NCI-H460 (cell line): Measurements from ENCODE around the gene PEX7. TPM values are rescaled to one million over a fixed set of nuclear protein-coding genes. Genes with fewer than 3 reads are reported as not detected.
"Not testable (repeated sequence)": the region's sequence is repeated elsewhere in the genome, so short reads cannot be mapped to it uniquely, and the experiment has no call there.

Experiments
- DNase-seq: peaks from one replicate; pipeline ENCODE4 v3.0.0-alpha.2; 2016; ENCODE audit warnings: low read depth; ENCODE audit errors: extremely low read depth
- total RNA-seq: library from RNA; depleted of rRNA; stranded (reverse); fragments of >200 nt; shearing (Covaris generic); gene quantifications from 2 replicates; pipeline ENCODE4 v1.2.3, GENCODE V29; 2014

The PEX7 gene
- total RNA-seq, 1 experiment from 2014 or later, result 10.2 TPM

DNA sequence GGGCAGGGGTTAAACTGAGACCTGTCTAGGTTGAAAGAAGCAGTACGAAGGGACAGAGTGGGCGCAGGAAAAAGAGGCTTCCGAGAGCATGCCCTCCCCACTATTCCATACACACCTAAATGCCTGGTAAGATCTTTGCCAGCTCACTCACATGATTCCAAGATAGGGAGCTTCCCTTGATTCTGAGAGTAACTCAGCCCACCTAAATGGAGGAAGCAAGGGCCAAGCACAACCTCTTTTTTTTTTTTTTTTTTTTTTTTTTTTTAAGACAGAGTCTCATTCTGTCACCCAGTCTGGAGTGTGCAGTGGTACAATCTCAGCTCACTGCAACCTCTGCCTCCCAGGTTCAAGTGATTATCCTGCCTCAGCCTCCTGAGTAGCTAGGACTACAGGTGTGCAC is 33.0 kb upstream of the PEX7 start:
- DNase-seq, result not testable (repeated sequence)

DNA sequence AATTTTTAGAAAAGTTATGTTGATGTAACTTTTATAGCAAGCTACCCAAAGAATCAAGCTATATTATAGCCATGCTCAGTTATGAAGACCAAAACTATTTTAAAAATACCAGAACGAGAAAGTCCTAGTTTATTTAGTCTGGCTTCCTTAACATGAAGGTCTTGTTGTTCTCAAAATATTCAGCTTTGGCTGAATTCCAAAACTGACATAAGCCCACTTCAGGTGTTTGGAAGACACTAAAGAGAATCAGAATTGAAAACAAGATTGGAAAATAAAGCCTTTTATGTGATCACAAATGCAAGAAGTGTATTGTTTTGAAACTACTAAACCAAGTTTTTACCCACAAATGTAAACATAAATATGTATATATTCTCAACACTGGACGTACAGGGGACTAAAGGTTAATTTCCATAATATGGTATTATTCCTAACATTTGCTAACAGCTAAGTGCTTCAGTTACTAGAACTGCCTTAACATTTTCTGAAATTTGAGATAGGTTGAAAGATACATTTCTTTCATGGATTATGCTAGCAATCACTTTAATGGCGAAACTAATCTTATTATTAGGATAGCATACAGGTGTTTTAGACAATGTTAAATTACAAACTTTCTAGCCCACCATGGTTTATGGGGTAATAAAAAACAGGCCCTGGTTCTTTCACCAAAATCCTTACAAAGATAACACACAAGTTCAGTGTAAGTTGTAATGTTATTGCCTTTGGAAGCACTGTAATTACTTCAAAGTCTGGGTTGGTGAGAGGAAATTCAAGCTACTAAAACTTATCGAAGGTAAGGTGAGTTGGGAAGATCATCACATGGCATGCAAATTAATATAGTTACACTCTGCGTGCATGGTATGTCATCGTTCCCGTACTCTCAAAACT is 31.7 kb upstream of the PEX7 start:
- DNase-seq, result no peak

DNA sequence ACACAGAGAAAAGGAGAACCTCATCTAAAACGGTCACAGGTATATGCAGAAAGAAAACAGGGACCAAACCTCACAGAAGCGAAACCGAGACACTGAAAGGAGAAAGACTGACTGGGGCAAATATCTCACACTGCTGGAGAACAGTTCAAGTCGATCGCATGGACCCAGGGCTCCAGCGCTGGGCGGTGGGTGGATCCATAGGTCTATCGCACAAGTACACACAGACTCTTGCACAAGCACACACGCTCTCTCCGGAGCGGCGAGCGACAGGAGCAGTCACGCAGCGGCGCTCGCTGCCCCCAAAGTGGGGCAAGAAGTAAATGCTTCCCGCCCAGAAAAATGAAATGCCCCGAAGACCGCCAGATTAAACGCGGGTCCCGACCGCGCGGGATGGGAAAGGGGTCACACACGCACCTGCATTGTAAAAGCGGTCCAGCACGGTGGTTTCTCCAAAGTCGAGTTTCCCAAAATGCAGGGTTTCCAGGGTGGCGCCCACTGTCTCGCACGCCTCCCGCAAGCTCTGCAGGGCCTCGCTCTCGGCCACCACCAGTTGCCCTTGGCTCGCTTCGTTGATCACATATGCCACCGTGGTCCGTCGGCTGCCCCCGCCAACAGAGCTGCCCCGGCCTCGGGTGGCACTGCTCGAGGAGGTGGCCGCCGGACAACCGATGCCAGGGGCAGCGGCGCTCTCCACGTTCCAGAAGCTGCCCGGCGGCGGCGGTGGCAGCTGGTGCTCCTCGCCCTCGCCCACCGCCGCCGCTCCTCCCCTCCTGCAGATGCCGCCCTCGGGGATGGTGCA is 30.9 kb upstream of the PEX7 start:
- DNase-seq, result peak; percentile 19

DNA sequence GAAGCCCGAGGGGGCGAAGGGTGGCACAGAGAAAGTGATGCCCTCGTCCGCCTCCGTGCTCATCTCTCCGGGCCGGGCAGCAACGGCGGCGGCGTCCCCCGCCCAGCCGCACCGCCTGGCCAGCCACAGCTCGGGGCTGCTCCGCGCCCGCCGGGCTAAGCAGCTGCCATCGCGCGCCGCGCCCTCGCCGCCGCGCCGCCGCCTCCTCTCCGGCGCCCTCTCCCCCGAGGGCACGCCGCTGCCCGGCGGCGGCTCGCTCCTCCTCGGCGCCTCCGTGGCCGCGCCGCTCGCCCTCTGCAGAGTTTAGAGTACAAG is 30.3 kb upstream of the PEX7 start:
- no peak for DNase-seq

DNA sequence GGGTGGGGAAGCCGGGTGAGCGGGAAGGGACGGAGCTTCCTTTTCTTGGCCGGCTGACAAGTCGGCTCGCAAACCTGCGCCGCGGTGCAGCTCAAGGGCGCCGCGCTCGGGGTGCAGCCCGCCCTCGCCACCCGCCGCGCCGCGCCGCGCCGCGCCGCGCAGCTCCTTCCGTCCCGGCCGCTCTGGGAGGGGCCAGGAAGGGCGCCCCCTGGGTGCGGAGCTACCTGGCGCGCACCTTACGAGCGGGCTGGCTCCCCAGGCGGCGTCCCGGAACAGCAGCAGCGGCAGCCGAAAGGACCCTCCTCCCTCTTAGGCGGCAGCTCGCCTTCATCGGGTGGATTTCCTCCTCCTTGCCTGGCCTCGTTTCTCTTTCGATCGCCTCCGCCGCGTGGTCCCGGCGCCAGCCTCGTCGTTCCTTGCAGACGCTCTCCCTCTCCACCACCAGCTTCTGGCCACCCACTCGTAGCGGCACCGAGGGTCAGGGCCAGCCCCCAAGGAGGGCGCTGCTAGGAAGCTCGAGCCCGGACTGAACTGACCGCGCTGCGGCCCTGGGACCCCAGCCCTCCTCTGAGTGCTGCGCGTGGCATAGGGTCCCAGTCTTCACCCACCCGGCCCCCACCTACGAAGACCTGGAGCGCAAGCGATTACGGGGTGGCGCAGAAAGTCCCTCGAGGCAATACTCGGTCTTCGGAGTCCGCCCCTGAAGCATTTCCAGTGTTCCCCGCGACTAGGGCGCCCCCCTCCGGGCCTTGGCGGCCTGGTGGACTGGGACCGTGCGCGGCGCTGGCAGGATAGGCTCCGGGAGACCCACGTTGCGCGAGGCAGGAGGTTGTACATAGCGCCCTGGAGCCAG is 29.8 kb upstream of the PEX7 start, which contains the start of gene MAP3K5:
TSS of gene MAP3K5 (minus strand) at position 68 of the 853 bp plus-strand sequence. CDS start 320 bp downstream, outside the sequence.
- DNase-seq, result peak; percentile 77

DNA sequence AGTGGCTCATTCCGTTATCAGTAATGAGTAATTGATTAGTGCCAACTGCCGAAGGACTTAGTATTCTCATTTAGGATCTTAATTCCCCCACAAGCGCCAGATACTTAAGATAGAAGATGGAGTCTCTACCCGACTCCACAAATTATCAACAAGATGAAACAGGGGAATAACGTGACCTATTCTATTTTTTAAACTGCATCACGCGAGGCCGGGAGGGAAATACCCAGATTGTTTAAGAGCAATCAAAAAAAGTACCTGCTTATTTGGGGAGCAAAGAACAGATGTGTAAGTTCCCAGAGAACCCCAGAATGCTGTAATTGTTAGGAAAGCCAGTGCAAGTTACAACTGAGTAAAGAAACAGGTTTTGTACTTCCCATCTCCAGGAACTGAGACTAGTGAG is 29.0 kb upstream of the PEX7 start:
- DNase-seq, result no peak

DNA sequence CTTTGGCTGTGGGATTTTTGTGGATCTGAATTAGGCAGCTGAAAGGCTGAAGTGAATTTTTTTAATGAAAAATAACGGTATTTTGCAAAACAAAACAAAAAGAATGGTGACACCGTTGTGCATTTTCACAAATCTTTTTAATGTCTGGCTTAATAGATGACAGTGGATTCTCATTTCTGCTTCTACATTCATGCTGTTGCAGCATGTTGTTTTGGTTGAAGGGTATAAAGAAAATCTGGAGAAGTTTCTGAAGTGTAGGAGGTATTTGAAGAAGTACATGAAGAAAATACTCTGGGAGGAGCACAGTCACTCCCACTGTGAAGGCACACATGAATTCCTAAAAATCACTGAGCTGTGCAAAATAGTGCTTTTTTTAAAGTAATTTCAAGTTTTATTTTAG is 27.0 kb upstream of the PEX7 start:
- DNase-seq, result no peak

DNA sequence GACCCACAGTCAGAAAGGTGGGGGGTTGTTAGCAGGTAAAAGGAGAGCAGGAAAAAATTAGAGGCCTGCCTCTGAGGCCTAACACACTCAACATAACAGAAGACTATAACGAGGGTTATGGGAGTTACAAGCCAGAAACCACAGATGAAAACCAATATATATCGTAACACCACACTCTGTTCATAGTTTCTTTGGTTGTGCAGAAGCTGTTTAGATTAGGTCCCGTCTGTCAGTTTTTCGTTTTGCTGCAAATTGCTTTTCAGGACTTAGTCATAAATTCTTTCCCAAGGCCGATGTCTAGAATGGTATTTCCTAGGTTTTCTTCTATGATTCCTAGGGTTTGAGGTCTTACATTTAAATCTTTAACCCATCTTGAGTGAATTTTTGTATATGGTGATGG is 26.4 kb upstream of the PEX7 start:
- DNase-seq, result no peak

DNA sequence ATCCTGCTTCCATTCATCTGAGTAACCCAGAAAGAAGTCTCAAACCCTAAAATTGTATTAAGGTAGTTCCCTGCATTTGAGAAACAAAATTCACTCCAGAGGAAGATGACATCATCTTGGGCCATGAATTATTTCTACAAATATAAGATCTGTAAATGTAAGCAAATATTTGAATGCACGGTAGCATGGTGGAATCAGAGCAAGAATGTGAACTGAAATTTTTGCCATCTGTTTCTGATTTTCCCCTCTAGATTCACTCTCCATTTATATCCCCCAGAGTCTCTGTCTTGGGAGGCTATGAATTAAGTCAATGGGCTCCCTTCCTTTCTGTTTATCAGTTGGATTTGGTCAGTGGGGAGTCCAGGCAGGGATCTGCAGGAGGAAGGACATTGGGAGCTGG is 24.3 kb upstream of the PEX7 start:
- DNase-seq, result no peak

DNA sequence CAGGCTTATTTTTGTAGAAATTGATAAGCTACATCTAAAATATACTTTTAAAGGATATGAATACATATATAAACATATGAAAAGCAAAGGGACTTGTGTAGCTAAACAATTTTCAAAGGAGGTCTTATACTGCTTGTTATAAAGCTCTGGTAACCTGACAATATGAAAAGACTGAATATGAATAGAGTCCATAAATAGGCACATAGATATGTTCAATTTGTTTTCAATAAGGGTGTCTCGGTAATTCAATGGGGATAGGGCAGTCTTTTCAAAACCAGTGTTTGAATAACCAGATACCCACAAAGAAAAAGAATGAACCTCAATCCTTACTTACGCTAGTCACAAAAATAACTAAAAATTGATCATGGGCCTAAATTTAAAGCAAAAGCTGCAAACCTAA is 20.8 kb upstream of the PEX7 start:
- no peak for DNase-seq

DNA sequence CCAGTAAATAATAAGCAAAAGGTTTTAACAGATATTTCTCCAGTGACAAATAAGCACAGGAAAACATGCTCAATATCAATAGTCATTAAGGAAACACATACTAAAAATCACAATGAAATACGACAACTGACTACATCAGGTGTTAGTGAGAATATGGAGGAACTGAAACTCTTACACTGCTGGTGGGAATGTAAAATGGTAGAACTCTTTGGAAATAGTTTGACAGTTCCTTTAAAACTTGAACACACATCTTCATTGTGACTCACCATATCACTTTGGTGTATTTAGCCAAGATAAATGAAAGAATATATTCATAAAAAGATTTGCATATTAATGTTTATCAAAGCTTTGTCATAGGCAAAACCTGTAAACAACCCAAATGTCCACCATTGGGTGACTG is 18.8 kb upstream of the PEX7 start:
- no peak for DNase-seq

DNA sequence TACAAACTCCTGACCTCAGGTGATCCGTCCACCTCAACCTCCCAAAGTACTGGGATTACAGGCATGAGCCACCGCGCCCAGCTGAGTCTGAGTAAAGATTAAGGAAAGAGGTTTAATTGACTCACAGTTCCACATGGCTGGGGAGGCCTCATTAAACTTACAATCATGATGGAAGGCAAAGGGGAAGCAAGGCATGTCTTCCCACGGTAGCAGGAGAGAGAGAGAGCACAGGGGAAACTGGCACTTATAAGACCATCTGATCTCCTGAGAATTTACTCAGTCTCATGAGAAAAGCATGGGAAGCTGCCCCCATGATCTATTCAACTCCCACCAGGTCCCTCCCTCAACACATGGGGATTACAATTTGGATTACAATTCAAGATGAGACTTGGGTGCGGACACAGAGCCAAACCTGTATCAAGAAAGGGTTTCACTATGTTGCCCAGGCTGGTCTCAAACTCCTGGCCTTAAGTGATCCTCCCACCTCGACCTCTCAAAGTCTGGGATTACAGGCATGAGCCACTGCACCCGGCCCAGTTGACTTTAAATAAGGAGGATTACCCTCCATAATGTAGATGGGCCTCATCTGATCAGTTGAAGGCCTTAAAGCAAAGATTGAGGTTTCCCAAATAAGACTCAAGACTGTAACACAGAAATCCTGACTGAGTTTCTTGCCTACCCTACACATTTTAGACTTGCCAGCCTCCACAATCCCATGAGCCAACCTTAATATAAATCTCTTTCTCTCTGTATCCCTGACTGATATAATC is 13.1 kb upstream of the PEX7 start:
- no peak for DNase-seq

DNA sequence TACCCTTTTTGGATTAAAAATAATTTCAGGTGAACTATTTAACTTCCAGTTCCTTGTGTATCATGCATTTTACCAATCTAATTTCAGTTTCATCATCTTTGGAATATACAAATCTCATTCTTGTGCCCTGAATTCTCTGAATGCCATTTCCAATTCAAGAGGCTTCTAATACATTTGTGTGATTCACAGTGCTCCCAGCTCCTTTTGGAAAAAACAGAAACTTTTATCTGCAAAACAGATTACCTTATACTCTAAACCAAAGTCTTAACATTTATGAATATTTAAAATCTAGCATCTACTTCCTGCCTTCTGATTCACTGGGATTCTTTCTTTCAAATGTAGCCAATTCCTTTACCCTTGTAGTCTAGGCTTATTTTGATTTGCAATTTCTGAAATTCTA is 11.1 kb upstream of the PEX7 start:
- DNase-seq, result no peak

DNA sequence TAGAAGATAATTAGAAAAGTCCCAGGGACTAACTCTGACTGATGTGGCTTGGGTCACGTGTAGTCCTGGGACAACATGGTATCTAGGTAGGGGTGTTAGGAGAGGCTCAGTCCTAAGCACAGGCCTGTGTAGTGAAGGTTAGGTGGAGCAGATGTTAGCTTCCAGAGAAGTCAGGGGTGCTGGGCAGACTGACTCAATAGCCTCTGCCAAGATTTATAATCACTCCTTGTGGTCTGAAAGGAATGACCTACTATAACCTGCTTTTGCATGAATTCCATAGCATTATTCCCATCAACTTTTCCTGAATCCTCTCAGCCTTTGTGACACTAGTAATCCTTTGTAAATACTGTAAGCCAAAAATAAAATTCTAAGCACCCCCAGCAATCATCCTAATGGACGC is 10.2 kb upstream of the PEX7 start:
- DNase-seq, result no peak

DNA sequence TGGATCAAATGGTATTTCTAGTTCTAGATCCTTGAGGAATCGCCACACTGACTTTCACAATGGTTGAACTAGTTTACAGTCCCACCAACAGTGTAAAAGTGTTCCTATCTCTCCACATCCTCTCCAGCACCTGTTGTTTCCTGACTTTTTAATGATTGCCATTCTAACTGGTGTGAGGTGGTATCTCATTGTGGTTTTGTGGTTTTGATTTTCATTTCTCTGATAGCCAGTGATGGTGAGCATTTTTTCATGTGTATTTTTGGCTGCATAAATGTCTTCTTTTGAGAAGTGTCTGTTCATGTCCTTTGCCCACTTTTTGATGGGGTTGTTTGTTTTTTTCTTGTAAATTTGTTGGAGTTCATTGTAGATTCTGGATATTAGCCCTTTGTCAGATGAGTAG is 6.8 kb upstream of the PEX7 start:
- DNase-seq, result not testable (repeated sequence)

DNA sequence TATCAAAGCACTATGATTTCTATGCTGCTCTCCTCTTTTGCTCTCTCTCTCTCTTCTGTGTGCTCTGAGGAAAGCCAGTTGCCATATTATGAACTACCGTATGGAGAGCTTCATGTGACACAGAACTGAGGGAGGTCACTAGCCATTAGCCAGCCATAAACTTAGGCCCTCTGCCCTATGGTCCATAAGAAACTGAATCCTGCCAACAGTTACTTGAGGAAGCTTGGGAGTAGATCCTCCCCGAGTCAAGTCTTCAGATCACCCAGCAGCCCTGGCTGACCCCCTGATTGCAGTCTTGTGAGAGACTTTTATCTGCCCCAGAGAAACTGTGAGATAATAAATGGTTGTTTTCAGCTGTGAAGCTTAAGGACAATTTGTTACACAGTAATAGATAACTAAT is 5.7 kb upstream of the PEX7 start:
- DNase-seq, result no peak

DNA sequence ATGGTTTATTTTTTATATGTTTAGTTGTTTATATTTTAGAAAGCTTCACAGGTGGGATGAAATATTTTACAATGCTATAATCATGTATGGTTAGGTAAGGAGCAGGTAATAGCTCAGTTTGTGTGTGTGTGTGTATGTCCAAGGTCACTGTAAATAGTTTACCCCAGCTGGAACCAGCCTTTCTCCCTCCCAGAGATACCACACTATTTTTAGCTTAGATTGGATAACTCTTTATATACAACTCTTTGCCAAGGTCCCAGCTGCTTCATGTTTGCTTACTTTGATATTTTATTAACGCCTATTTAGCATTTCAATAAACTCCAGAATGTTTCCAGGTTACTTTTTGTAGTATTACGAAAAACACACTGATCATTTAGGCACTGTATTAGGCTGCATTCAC is 1.8 kb upstream of the PEX7 start:
- DNase-seq, result no peak

DNA sequence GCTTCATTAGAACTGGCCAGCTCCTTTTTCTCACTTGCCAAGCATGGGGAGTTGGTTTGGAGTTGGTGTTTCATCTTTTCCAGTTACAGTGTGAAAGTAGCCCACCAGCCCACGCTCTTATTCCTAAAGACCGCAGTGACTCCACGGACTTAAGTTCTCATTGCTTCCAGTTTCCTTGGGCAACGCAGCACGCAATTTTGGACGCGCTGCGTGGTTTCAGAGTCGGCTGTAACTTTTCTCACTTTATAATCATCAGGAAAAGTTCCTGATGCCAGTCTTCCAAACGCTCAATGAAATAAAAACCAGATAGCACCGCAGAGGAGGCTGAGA is 381 bp upstream of the PEX7 start:
- DNase-seq, result no peak

DNA sequence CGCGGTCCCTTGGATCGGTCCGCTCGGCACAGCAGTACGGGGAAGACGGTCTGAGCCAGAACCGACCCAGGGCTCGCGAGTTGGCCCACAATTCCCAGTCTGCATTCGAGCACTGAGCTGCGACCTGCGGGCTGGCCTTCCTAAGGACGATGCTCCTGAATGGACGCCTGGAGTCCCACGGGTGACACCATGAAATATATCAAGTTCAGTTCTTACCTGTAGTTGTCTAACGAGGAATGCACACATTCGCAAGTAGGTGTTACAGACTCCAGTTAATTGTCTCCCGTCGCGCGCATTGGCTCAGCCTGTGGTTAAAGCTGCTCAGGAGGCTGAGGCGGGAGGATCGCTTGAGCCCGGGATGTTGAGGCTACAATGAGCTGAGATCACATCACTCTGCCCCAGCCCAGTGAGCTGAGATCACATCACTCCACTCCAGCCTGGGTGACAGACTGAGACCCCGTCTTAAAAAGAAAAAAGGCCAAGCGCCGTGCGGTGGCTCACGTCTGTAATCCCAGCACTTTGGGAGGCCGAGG is 802 bp downstream of the PEX7 start:
- no peak for DNase-seq

DNA sequence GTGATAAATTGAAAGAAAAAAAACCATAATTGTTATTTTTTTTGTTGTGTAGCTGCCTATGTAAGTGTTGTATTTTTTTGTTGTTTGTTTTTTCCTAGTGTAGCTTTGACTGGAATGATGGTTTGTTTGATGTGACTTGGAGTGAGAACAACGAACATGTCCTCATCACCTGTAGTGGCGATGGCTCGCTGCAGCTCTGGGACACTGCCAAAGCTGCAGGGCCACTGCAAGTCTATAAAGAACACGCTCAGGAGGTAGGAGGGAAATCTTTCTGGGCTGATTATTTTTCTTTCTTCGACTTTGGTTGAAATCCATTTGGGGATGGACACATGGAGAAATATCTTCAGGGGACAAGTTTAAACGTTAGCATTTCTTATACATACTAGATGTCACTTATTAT is 3.8 kb downstream of the PEX7 start:
- no peak for DNase-seq
